Ascending aorta (tissue), 2 donors: ENCODE data around the gene SCN11A. TPM values are rescaled to one million over a fixed set of nuclear protein-coding genes. Genes with fewer than 3 reads are reported as not detected.

Experiments
- DNase-seq, 2 donors: peaks; one replicate each; pipeline ENCODE4 v3.0.0-alpha.2; 2019; ENCODE audit warnings: low spot score in 2 of 2
- H3K27ac ChIP-seq, 2 donors: fragments of 200-600 bp; sonication (generic); one replicate each; pipeline ENCODE4 v1.5.1; 2016 to 2017; ENCODE audit warnings: mild to moderate bottlenecking in 1 of 2
- H3K27me3 ChIP-seq: fragments of 200-600 bp; sonication (generic); one replicate; pipeline ENCODE4 v1.5.1; 2017
- H3K36me3 ChIP-seq, 2 donors: fragments of 200-600 bp; sonication (generic); one replicate each; pipeline ENCODE4 v1.5.1; 2016
- H3K4me1 ChIP-seq, 2 donors: fragments of 200-600 bp; sonication (generic); one replicate each; pipeline ENCODE4 v1.5.1; 2016 to 2017; ENCODE audit warnings: mild to moderate bottlenecking in 1 of 2
- H3K4me3 ChIP-seq, 2 donors: fragments of 200-600 bp; sonication (generic); one replicate each; pipeline ENCODE4 v1.5.1; 2016 to 2017; ENCODE audit warnings: mild to moderate bottlenecking in 1 of 2
- H3K9me3 ChIP-seq, 2 donors: fragments of 200-600 bp; sonication (generic); one replicate each; pipeline ENCODE4 v1.5.1; 2016
- CTCF ChIP-seq, 3 experiments: fragments of 200-600 bp in 2 of 3; fragments of 450-650 bp in 1 of 3; sonication (generic) in 2 of 3; IDR thresholded peaks; one replicate each; pipeline ENCODE4 v1.5.1; 2016 to 2019; ENCODE audit warnings: antibody characterized with exemption in 3 of 3, mild to moderate bottlenecking in 1 of 3, moderate library complexity in 1 of 3
- intact Hi-C: fragments of 100-400 bp; cut with DNase I; formaldehyde crosslinking; loops from one replicate; pipeline ENCODE4 v1.15.1; 2023
- total RNA-seq: library from RNA; depleted of rRNA; stranded (reverse); fragments of >200 nt; gene quantifications from one replicate; pipeline ENCODE4 v1.1.0, GENCODE V29; 2016

Gene SCN11A
- total RNA-seq, 1 donor from 2014 or later, result not detected

GRCh38 chr3:39090922-39091321 is 39.2 kb upstream of the SCN11A start:
- intact Hi-C loops, result no loop called here
- Histone ChIP-seq H3K27me3 (no peaks in the 10 kb centered on the region), H3K36me3 (peaks cover 58 to 93% of the 10 kb centered on the region in 2 donors), H3K4me3 (no peak overlapping the region), H3K9me3 (no peaks in the 10 kb centered on the region), H3K4me1 (no peaks in the 10 kb centered on the region), H3K27ac (no peak overlapping the region)
- TF ChIP-seq CTCF (IDR thresholded peaks at IDR 0.05), result no peak
- DNase-seq, result no peak

GRCh38 chr3:39088889-39089288 is 37.1 kb upstream of the SCN11A start:
- no peak for TF ChIP-seq CTCF (IDR thresholded peaks at IDR 0.05)
- Histone ChIP-seq H3K4me1 (no peaks in the 10 kb centered on the region), H3K27ac (no peak overlapping the region), H3K9me3 (no peaks in the 10 kb centered on the region), H3K27me3 (no peaks in the 10 kb centered on the region), H3K4me3 (no peak overlapping the region), H3K36me3 (peaks cover 47 to 90% of the 10 kb centered on the region in 2 donors)
- DNase-seq, result no peak
- intact Hi-C loops, result no loop called here

- H3K27ac ChIP-seq, result no peak overlapping the region
- intact Hi-C loops, result no loop called here
Observed at GRCh38 chr3:39088456-39088855, 36.7 kb upstream of the SCN11A start.

GRCh38 chr3:39086144-39086543 is 34.4 kb upstream of the SCN11A start:
- Histone ChIP-seq H3K36me3 (peaks cover 25 to 89% of the 10 kb centered on the region in 2 donors), H3K4me1 (no peaks in the 10 kb centered on the region), H3K4me3 (no peak overlapping the region), H3K27ac (no peak overlapping the region), H3K27me3 (no peaks in the 10 kb centered on the region), H3K9me3 (no peaks in the 10 kb centered on the region)
- DNase-seq, result no peak
- no peak for TF ChIP-seq CTCF (IDR thresholded peaks at IDR 0.05)
- intact Hi-C loops, result no loop called here

More at GRCh38 chr3:39088456-39088855, 36.7 kb upstream of the SCN11A start:
- H3K4me1 ChIP-seq, result no peaks in the 10 kb centered on the region
- DNase-seq, result no peak
- H3K27me3 ChIP-seq, result no peaks in the 10 kb centered on the region
- TF ChIP-seq CTCF (IDR thresholded peaks at IDR 0.05), result no peak
- no peak overlapping the region for H3K4me3 ChIP-seq
- peaks cover 45 to 92% of the 10 kb centered on the region in 2 donors for H3K36me3 ChIP-seq
- H3K9me3 ChIP-seq, result no peaks in the 10 kb centered on the region

GRCh38 chr3:39082666-39083313 is 31.0 kb upstream of the SCN11A start:
- H3K27me3 ChIP-seq, result no peaks in the 10 kb centered on the region
- no peak overlapping the region for H3K4me3 ChIP-seq
- no peak for TF ChIP-seq CTCF (IDR thresholded peaks at IDR 0.05)
- H3K36me3 ChIP-seq, result peaks cover 15 to 84% of the 10 kb centered on the region in 2 donors
- no peak for DNase-seq
- H3K27ac ChIP-seq, result no peak overlapping the region
- no peaks in the 10 kb centered on the region for H3K9me3 ChIP-seq
- H3K4me1 ChIP-seq, result no peaks in the 10 kb centered on the region
- intact Hi-C loops, result no loop called here
